ENCODE results near the gene PLD2.
"Not testable (repeated sequence)": the region's sequence is repeated elsewhere in the genome, so short reads cannot be mapped to it uniquely, and the experiment has no call there.

Gene PLD2

GRCh38 chr17:4856937-4857314, 50.0 kb downstream of the PLD2 start:
- FAIRE-seq (no peak), DNase-seq (ENCODE audit: low spot score) (no peak)

- FAIRE-seq; DNase-seq (ENCODE audit: low spot score): not testable (repeated sequence)
Measured at GRCh38 chr17:4857347-4857746, 50.4 kb downstream of the PLD2 start.

GRCh38 chr17:4858068-4858881, 51.3 kb downstream of the PLD2 start:
- FAIRE-seq (no peak), DNase-seq (ENCODE audit: low spot score) (peak; percentile 65)

DNA sequence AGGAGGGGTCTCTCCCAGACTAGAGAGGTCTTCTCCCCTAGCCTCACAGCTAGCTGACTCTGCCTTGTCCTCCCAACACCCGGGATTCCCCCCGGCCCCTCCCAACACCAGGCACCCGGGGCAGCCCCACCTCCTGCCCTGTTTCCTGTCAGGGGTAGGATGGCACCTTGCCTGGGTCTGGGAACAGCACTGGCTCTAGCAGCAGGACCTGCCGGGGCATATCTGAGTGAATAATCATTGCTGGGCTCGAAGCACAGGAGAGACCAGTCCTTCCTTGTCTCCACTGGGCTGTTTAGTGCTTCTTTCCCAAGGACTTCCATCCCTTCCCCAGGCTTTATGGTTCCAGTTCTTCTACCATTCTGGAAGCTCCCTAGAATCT, 51.9 kb downstream of the PLD2 start:
- DNase-seq (ENCODE audit: low spot score) (peak; percentile 64), FAIRE-seq (no peak)

DNA sequence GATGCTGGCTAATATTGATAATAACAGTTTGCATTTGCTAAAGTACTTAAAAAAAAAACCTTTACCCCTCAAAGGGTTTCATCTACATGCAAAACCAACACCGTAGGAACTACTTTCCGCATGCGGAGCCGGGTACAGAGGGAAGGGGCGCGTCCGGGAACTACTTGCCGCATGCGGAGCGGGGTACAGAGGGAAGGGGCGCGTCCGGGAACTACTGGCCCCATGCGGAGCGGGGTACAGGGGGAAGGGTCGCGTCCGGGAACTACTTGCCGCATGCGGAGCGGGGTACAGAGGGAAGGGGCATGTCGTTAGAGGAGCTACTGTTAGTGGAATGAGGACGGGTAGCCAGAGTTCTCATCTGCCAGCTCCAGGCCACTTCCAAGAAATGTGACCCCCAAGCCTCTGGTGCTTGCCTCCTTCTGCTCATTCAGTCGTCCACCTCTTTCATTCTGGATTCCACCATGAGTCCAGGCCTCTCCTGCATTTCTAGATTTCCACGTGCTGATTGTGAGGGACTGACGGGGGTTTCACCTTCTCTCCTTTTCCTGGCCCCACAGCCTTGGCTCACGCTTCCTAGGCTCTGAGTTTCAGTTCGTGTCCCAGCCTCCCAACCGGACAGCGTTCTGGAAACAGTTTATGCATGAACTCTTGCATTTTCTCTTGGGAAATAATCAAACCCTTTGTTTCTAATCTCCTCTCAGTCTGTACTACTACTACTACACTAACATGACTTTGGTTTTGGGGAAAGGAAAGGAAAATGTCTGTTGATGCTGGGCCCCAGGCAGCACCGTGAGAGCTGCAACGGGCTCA, 53.1 kb downstream of the PLD2 start:
- no peak for DNase-seq (ENCODE audit: low spot score)
- no peak for FAIRE-seq

DNA sequence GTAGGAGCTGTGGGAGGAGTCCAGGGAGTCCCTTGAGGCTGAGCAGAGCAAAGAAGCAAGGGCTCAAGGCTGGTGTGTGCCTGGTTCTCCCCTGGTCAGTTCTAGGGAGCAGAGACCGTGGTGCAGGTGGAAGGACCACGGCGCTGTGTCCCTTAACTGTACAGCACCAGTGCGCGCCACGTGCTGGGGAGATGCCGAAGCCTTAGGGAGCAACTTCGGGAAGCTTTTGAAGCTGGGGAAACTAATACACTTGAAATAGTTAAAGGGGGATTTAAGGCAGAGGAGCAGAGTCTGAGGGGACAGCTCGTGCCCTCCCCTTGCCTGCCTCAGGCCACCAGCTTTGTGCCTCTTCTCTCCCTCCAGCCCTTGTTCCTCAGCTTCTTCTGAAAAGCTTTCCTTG, 53.7 kb downstream of the PLD2 start:
- DNase-seq (ENCODE audit: low spot score) (no peak), FAIRE-seq (no peak)

DNA sequence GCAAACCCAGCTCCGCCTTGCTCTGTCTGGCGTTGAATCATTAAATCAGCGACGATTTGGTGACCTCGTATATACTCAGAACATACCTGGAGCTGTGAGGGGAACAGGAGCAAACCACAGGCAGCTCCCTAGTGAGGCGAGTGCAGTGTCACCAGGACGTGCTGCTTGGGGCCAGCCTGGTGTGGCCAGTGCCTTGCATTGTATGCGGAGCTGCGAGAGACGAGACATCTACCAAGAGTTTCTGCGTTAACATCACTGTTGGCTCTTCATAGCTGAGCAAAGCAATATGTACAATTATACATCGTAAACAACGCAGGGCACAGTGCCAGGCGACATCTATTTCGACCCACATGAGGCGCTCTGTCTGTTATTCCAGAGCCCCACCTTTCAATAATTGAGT, 54.1 kb downstream of the PLD2 start:
- FAIRE-seq (no peak), DNase-seq (ENCODE audit: low spot score) (no peak)

DNA sequence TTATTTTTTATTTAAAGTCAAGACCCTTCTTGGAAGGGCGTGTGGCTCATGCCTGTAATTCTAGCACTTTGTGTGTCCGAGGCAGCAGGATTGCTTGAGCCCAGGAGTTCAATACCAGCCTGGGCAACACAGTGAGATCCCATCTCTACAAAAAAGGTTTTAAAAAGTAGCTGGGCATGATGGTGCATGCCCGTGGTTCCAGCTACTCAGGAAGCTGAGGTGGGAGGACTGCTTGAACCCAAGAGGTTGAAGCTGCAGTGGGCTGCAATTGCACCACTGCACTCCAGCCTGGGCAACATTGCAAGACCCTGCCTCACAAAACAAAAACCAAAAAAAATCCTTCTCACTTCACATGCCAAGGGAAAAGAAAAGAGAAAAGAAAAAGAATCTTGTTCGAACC, 55.8 kb downstream of the PLD2 start:
- FAIRE-seq: no peak
- no peak for DNase-seq (ENCODE audit: low spot score)

- DNase-seq (ENCODE audit: low spot score) (no peak), FAIRE-seq (no peak)
Measured at GRCh38 chr17:4863321-4863720, 56.4 kb downstream of the PLD2 start.

DNA sequence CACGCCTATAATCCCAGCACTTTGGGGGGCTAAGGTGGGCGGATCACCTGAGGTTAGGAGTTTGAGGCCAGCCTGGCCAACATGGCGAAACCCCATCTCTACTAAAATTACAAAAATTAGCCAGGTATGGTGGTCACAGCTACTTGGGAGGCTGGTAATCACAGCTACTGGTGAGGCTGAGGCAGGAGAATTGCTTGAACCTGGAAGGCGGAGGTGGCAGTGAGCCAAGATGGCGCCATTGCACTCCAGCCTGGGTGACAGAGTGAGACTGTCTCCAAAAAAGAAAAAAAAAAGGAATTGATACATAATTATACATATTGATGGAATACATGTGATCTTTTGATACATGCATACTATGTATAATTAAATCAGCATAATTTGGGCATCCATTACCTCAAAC, 60.6 kb downstream of the PLD2 start:
- not testable (repeated sequence) for DNase-seq (ENCODE audit: low spot score); FAIRE-seq

DNA sequence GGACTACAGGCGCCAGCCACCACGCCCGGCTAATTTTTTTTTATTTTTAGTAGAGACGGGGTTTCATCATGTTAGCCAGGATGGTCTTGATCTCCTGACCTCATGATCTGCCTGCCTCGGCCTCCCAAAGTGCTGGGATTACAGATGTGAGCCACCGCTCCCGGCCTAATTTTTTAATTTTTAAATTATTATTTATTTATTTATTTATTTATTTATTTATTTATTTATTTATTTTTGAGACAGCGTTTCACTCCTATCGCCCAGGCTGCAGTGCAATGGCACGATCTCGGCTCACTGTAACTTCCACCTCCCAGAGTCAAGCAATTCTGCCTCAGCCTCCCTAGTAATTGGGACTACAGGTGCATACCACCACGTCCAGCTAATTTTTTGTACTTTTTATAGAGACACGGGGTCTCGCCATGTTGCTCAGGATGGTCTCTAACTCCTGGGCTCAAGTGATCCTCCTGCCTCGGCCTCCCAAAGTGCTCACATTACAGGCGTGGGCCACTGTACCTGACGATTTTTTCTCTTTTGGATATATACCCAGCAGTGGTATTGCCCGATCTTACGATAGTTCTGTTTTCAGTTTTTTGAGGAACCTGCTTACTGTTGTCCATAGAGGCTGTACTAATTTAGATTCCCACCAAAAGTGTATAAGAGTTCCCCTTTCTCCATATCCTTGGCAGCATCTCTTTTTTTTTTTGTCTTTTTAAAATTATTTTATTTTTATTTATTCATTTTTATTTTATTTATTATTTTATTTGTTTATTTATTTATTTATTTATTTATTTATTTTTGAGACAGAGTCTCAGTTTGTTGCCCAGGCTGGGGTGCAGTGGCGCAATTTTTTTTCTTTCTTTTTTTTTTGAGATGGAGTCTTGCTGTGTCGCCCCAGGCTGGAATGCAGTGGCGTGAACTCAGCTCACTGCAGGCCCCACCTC, 62.4 kb downstream of the PLD2 start:
- not testable (repeated sequence) for DNase-seq (ENCODE audit: low spot score); FAIRE-seq

GRCh38 chr17:4870855-4871254, 63.9 kb downstream of the PLD2 start:
- DNase-seq (ENCODE audit: low spot score) (no peak), FAIRE-seq (no peak)

DNA sequence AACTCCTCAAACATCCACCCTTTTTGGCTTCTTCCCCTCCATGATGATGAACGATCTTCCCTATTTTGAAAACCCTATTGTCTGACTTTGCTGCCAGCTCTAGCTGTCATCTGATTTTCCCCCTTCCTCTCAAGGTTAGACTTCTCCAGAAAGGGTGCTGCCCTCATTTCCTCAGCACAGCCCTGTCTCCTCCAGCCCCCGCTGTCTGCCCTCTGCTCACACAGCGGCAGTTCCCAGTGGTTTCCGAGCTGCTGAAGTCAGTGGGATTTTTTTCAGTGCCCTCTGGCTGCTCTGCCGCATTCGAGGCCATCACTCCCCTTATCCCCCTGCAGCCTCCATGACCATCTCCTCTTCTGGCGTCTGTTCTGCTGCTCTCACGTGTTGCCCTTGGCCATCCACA, 65.8 kb downstream of the PLD2 start:
- DNase-seq (ENCODE audit: low spot score) (no peak), FAIRE-seq (no peak)
